Suprapubic skin (tissue), 4 donors: Measurements from ENCODE around the gene SATB1. TPM values are rescaled to one million over a fixed set of nuclear protein-coding genes. Genes with fewer than 3 reads are reported as not detected.
"Not testable (repeated sequence)": the region's sequence is repeated elsewhere in the genome, so short reads cannot be mapped to it uniquely, and the experiment has no call there.

Experiments used
- DNase-seq, 2 donors: peaks; one replicate each; pipeline ENCODE4 v3.0.0-alpha.2; 2019; ENCODE audit warnings: low spot score in 2 of 2
- H3K27ac ChIP-seq: fragments of 200-600 bp; sonication (generic); one replicate; pipeline ENCODE4 v1.5.1; 2019
- H3K27me3 ChIP-seq: fragments of 200-600 bp; sonication (generic); one replicate; pipeline ENCODE4 v1.5.1; 2019
- H3K36me3 ChIP-seq: fragments of 200-600 bp; sonication (generic); one replicate; pipeline ENCODE4 v1.5.1; 2019
- H3K4me1 ChIP-seq: fragments of 200-600 bp; sonication (generic); one replicate; pipeline ENCODE4 v1.5.1; 2019
- H3K4me3 ChIP-seq: fragments of 200-600 bp; sonication (generic); one replicate; pipeline ENCODE4 v1.5.1; 2019; ENCODE audit warnings: mild to moderate bottlenecking
- H3K9me3 ChIP-seq: fragments of 200-600 bp; sonication (generic); one replicate; pipeline ENCODE4 v1.5.1; 2019
- CTCF ChIP-seq, 2 donors: fragments of 200-600 bp in 1 of 2; fragments of 450-650 bp in 1 of 2; sonication (generic) in 1 of 2; IDR thresholded peaks; one replicate each; pipeline ENCODE4 v1.5.1; 2016 to 2019; ENCODE audit warnings: antibody characterized with exemption in 2 of 2, mild to moderate bottlenecking in 1 of 2, moderate library complexity in 1 of 2
- EP300 ChIP-seq: sonication (generic); formaldehyde crosslinking; IDR thresholded peaks from one replicate; pipeline ENCODE4 v1.6.1; 2017; ENCODE audit warnings: antibody characterized with exemption
- POLR2A ChIP-seq, 2 donors: fragments of 450-650 bp; IDR thresholded peaks; one replicate each; pipeline ENCODE4 v1.6.1; 2017; ENCODE audit warnings: antibody characterized with exemption in 2 of 2, mild to moderate bottlenecking in 2 of 2, moderate library complexity in 2 of 2
- POLR2AphosphoS5 ChIP-seq, 3 donors: sonication (generic); formaldehyde crosslinking; IDR thresholded peaks; one replicate each; pipeline ENCODE4 v1.6.1; 2017; ENCODE audit warnings: antibody characterized with exemption in 3 of 3
- WGBS: methylation state at CpG from one replicate; pipeline ENCODE4 v1.1.5; 2018; 5-methylcytosine and 5-hydroxymethylcytosine counted together
- total RNA-seq, 4 donors: library from RNA; depleted of rRNA; stranded (reverse); fragments of >200 nt; gene quantifications; one replicate each; pipeline ENCODE4 v1.1.0, GENCODE V29; 2016

Gene SATB1
- total RNA-seq: 10 to 100 TPM; 27.2 to 68.1 (median 34.6) TPM

GRCh38 chr3:18424729-18425640 lies at the start of gene SATB1:
TSS of gene SATB1 (minus strand) at chr3:18425339. CDS start at chr3:18420967, 4,372 bp downstream.
- peak within 1 kb of the TSS; percentile 85 for H3K27ac ChIP-seq
- no peaks in the 10 kb centered on the region for H3K9me3 ChIP-seq
- peaks cover 27% of the 10 kb centered on the region for H3K4me1 ChIP-seq
- peak within 1 kb of the TSS; percentile 75 for H3K4me3 ChIP-seq
- DNase-seq: peak; percentile 85 to 92
- H3K36me3 ChIP-seq: no peaks in the 10 kb centered on the region
- 1% methylated on average over 76 of the region's 89 CpGs for WGBS
- TF ChIP-seq POLR2A (IDR thresholded peaks at IDR 0.05) (no peak), POLR2AphosphoS5 (IDR thresholded peaks at IDR 0.05) (no peak), EP300 (no peak)
- H3K27me3 ChIP-seq: no peaks in the 10 kb centered on the region

- TF ChIP-seq POLR2A (IDR thresholded peaks at IDR 0.05) (no peak), POLR2AphosphoS5 (IDR thresholded peaks at IDR 0.05) (no peak), EP300 (no peak), CTCF (IDR thresholded peaks at IDR 0.05) (no peak)
- no peaks in the 10 kb centered on the region for H3K36me3 ChIP-seq
- no peaks in the 10 kb centered on the region for H3K9me3 ChIP-seq
- no peaks in the 10 kb centered on the region for H3K27me3 ChIP-seq
- H3K4me3 ChIP-seq: no peak overlapping the region
- H3K4me1 ChIP-seq: no peaks in the 10 kb centered on the region
- WGBS: 50% methylated on average over 2 of the region's 2 CpGs
- DNase-seq: no peak
- H3K27ac ChIP-seq: no peak overlapping the region
Measured at GRCh38 chr3:18474202-18474601, 49.1 kb upstream of the SATB1 start.

GRCh38 chr3:18469775-18470174 lies 44.6 kb upstream of the SATB1 start:
- H3K4me1 ChIP-seq: no peaks in the 10 kb centered on the region
- H3K4me3 ChIP-seq: no peak overlapping the region
- no peaks in the 10 kb centered on the region for H3K27me3 ChIP-seq
- no peaks in the 10 kb centered on the region for H3K9me3 ChIP-seq
- no peak for DNase-seq
- TF ChIP-seq EP300 (no peak), POLR2AphosphoS5 (IDR thresholded peaks at IDR 0.05) (no peak), POLR2A (IDR thresholded peaks at IDR 0.05) (no peak), CTCF (IDR thresholded peaks at IDR 0.05) (no peak)
- WGBS: 60% methylated on average over 1 of the region's 1 CpG
- no peak overlapping the region for H3K27ac ChIP-seq
- H3K36me3 ChIP-seq: no peaks in the 10 kb centered on the region

- H3K9me3 ChIP-seq: no peaks in the 10 kb centered on the region
- DNase-seq: no peak
- H3K4me1 ChIP-seq: no peaks in the 10 kb centered on the region
- H3K36me3 ChIP-seq: no peaks in the 10 kb centered on the region
- H3K4me3 ChIP-seq: no peak overlapping the region
- TF ChIP-seq POLR2A (IDR thresholded peaks at IDR 0.05): no peak
- TF ChIP-seq CTCF (IDR thresholded peaks at IDR 0.05): no peak
- no peak for TF ChIP-seq POLR2AphosphoS5 (IDR thresholded peaks at IDR 0.05)
- TF ChIP-seq EP300: no peak
- no peaks in the 10 kb centered on the region for H3K27me3 ChIP-seq
- WGBS: 97% methylated on average over 1 of the region's 1 CpG
- H3K27ac ChIP-seq: no peak overlapping the region
Measured at GRCh38 chr3:18466136-18466535, 41.0 kb upstream of the SATB1 start.

- TF ChIP-seq CTCF (IDR thresholded peaks at IDR 0.05) (no peak), EP300 (no peak), POLR2AphosphoS5 (IDR thresholded peaks at IDR 0.05) (no peak), POLR2A (IDR thresholded peaks at IDR 0.05) (no peak)
- H3K4me1 ChIP-seq: no peaks in the 10 kb centered on the region
- no peaks in the 10 kb centered on the region for H3K9me3 ChIP-seq
- H3K27ac ChIP-seq: no peak overlapping the region
- no peaks in the 10 kb centered on the region for H3K27me3 ChIP-seq
- DNase-seq: no peak
- H3K4me3 ChIP-seq: no peak overlapping the region
- no peaks in the 10 kb centered on the region for H3K36me3 ChIP-seq
- 99% methylated on average over 2 of the region's 2 CpGs for WGBS
Measured at GRCh38 chr3:18454766-18455165, 29.6 kb upstream of the SATB1 start.

- not testable (repeated sequence) for H3K9me3 ChIP-seq, DNase-seq, H3K27ac ChIP-seq, H3K36me3 ChIP-seq, H3K4me3 ChIP-seq, H3K27me3 ChIP-seq
- 90% methylated on average over 6 of the region's 6 CpGs for WGBS
- H3K4me1 ChIP-seq: peaks cover 11% of the 10 kb centered on the region
Measured at GRCh38 chr3:18449618-18450017, 24.5 kb upstream of the SATB1 start.
